Stimulated activated CD4-positive, alpha-beta T cell treated with anti-CD3 and anti-CD28 coated beads, Interleukin-12 subunit alpha, Interleukin-12 subunit beta, amount 100 ng/mL, for 48 hours (primary cell): ENCODE measurements around the gene KAT8.
"Not testable (repeated sequence)": the region's sequence is repeated elsewhere in the genome, so short reads cannot be mapped to it uniquely, and the experiment has no call there.

Source experiments
- DNase-seq, 3 donors: peaks; one replicate each; pipeline ENCODE4 v3.0.0-alpha.2; 2020; ENCODE audit warnings: low read depth in 2 of 3, low spot score in 1 of 3

The KAT8 gene

GRCh38 chr16:31144418-31144817 is 27.0 kb downstream of the KAT8 start:
- DNase-seq, result not testable (repeated sequence)

DNA sequence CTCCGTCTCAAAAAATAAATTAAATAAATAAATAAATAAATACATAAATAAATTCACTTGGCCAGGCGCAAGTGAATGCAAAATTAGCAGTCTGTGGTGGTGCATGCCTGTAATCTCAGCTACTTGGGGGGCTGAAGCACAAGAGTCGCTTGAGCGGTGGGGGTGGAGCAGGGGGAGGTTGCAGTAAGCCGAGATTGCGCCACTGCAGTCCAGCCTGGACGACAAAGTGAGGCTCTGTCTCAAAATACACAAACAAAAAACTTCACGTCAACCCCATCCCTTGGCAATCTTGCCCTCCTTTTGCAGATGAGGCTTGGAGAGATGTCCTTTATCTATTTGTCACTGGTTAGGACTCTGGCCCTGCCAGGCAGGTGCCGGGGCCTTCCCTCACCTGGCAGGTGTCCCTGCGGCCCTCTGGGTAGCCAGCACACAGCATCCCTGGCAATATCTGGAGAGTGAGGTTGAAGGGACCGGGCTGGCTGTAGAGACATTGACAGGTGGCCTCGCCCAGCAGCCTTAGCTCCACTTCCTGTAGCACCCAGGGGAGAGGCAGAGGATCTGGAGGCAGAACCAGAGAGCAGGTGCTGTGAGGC is 28.0 kb downstream of the KAT8 start:
- no peak for DNase-seq

DNA sequence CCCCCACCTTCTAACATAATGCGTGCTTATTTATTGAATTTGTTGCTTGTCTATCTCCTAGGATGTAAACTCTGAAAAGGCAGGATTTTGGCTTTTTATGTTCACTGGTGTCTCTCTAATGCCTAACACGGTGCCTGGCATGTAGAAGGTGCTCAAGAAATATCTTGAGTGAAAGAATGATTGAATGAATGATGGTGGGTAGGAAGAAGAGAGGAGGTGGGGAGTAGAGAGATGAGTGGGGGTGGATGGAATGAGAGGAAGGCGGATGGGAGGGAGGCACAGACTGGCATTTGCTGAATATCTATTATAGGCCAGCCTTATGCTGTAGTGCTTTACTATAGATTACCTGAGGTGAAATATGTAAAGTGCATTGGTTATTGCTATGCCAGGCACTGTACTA is 30.1 kb downstream of the KAT8 start:
- no peak for DNase-seq

DNA sequence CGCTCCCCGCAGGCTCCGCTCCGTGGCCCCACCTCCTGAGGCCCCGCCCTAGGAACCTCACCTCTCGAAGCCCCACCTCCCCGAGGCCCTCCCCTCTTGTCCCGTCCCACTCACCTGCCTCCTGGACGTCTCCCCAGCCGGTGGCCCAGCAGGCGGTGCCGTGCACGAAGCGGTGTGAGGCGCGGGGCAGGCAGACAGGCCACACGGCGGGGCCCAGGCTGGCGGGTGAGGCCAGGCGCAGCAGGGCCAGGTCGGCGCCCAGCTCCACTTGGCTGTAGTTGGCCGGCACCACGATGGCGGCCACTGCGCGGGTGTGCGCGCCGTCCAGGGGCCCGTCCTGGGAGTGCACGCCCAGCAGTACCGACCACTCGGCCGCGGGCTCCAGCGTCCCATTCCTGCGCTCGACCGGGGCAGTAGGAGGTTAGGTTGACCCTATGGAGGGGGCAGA is 30.8 kb downstream of the KAT8 start:
- no peak for DNase-seq

GRCh38 chr16:31148896-31149295 is 31.4 kb downstream of the KAT8 start:
- DNase-seq, result no peak

DNA sequence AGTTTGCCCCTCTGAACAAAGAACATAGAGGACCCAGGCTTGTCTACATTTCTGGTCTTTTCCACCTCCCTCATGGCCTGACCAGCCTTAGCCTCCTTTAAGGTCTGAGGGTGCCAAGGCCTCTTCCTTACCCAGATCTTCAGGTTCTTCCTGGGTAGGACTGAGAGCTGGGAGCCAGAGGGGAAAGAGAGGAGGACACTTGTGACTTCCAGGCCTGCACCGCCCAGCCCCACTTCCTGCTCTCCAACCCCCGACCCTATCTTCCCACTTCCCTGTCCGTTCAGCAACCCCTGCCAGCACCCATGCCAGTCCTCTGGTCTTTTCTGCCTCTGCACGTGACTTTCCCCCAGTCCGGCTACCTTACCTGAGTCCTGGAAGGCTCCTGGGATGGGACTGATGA is 31.9 kb downstream of the KAT8 start:
- no peak for DNase-seq

- DNase-seq, result no peak
Observed at GRCh38 chr16:31149894-31150890, 32.7 kb downstream of the KAT8 start, which contains the start of gene PRSS36. Gene PRSS36 (minus strand): TSS chr16:31150066. CDS start chr16:31150035, 31 bp downstream.

DNA sequence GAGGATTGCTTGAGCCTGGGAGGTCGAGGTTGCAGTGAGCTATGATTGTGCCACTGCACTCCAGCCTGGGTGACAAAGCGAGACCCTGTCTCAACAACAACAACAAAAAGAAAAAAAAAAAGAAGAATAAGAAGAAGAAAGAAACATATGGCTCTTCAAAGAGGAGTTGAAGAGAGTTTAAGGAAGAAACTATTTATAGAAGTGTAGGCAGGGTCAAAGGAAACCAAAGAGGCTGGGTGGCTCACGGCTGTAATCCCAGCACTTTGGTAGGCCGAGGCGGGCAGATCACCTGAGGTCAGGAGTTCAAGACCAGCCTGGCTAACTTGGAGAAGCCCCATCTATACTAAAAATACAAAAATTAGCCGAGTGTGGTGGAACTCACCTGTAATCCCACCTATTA is 33.5 kb downstream of the KAT8 start:
- DNase-seq, result not testable (repeated sequence)

GRCh38 chr16:31157136-31157535 is 39.7 kb downstream of the KAT8 start:
- DNase-seq, result no peak

- no peak for DNase-seq
Observed at GRCh38 chr16:31167315-31167714, 49.9 kb downstream of the KAT8 start.

- no peak for DNase-seq
Observed at GRCh38 chr16:31168848-31169247, 51.4 kb downstream of the KAT8 start.

DNA sequence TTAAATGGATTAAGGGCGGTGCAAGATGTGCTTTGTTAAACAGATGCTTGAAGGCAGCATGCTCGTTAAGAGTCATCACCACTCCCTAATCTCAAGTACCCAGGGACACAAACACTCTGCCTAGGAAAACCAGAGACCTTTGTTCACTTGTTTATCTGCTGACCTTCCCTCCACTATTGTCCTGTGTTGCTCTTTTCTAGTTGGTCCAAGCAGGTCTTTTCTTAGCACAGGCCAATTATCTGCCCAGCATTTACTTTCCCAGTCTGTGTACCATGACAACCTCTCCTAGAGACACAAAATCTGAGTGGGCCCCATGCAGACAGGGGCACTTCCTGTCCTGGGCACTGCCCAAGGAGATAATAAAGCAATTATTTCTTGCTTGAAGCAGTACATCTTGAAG is 52.6 kb downstream of the KAT8 start:
- DNase-seq, result not testable (repeated sequence)

GRCh38 chr16:31177136-31177535 is 59.7 kb downstream of the KAT8 start:
- DNase-seq, result peak in 1 of 3 donors; percentile 47

- no peak for DNase-seq
Observed at GRCh38 chr16:31179219-31179746, 61.8 kb downstream of the KAT8 start.

GRCh38 chr16:31179747-31180459 is 62.4 kb downstream of the KAT8 start, which contains the start of gene FUS:
Gene FUS (plus strand): TSS chr16:31180139. CDS start chr16:31180215, 76 bp downstream.
- DNase-seq, result peak; percentile 86 to 87 (median 86)
